ENCODE data around the gene PTPRN2.
"Not testable (repeated sequence)": the region's sequence is repeated elsewhere in the genome, so short reads cannot be mapped to it uniquely, and the experiment has no call there.

Gene PTPRN2

GRCh38 chr7:157574120-157574825 is 1013.4 kb downstream of the PTPRN2 start:
- no peak for DNase-seq

- DNase-seq, result no peak
Measured at GRCh38 chr7:157573244-157573643, 1014.4 kb downstream of the PTPRN2 start.

GRCh38 chr7:157572622-157573021 is 1015.0 kb downstream of the PTPRN2 start:
- no peak for DNase-seq

GRCh38 chr7:157570531-157571200 is 1017.0 kb downstream of the PTPRN2 start:
- DNase-seq, result no peak

GRCh38 chr7:157569967-157570366 is 1017.7 kb downstream of the PTPRN2 start:
- DNase-seq, result no peak

GRCh38 chr7:157568770-157569584 is 1018.6 kb downstream of the PTPRN2 start:
- DNase-seq, result peak; percentile 30 to 41

GRCh38 chr7:157568106-157568769 is 1019.4 kb downstream of the PTPRN2 start:
- DNase-seq, result no peak

- DNase-seq, result no peak
Measured at GRCh38 chr7:157567666-157568065, 1020.0 kb downstream of the PTPRN2 start.

- no peak for DNase-seq
Measured at GRCh38 chr7:157566631-157567006, 1021.0 kb downstream of the PTPRN2 start.

- no peak for DNase-seq
Measured at GRCh38 chr7:157565981-157566630, 1021.5 kb downstream of the PTPRN2 start.

- no peak for DNase-seq
Measured at GRCh38 chr7:157565201-157565626, 1022.4 kb downstream of the PTPRN2 start.

- no peak for DNase-seq
Measured at GRCh38 chr7:157564517-157565177, 1023.0 kb downstream of the PTPRN2 start.

- DNase-seq, result not testable (repeated sequence)
Measured at GRCh38 chr7:157563467-157564135, 1024.0 kb downstream of the PTPRN2 start.

- not testable (repeated sequence) for DNase-seq
Measured at GRCh38 chr7:157562522-157563398, 1024.9 kb downstream of the PTPRN2 start.

- no peak for DNase-seq
Measured at GRCh38 chr7:157561816-157562410, 1025.7 kb downstream of the PTPRN2 start.

GRCh38 chr7:157561523-157561785 is 1026.2 kb downstream of the PTPRN2 start:
- DNase-seq, result no peak

- no peak for DNase-seq
Measured at GRCh38 chr7:157560710-157561522, 1026.7 kb downstream of the PTPRN2 start.

- DNase-seq, result no peak
Measured at GRCh38 chr7:157560258-157560654, 1027.4 kb downstream of the PTPRN2 start.

- no peak for DNase-seq
Measured at GRCh38 chr7:157559596-157560257, 1027.9 kb downstream of the PTPRN2 start.
